HG03196 (cell line): ENCODE results near the gene MBNL1.

Experiments
- ATAC-seq: cut with Tn5 transposase; IDR thresholded peaks from one replicate; pipeline ENCODE4 v1.9.1; 2021; ENCODE audit not compliant: unreplicated experiment

The MBNL1 gene

GRCh38 chr3:152268555-152269055 is at the start of gene MBNL1:
TSS of gene MBNL1 (plus strand) at chr3:152268929. CDS start at chr3:152300194, 31,265 bp downstream.
- peak; percentile 58 for ATAC-seq

- no peak for ATAC-seq
These were observed 49.5 kb upstream of the MBNL1 start for GRCh38 chr3:152219216-152219615.

- ATAC-seq: no peak
These were observed 48.9 kb upstream of the MBNL1 start for GRCh38 chr3:152219769-152220255.

- ATAC-seq: no peak
These were observed 46.4 kb upstream of the MBNL1 start for GRCh38 chr3:152222327-152222726.

GRCh38 chr3:152225201-152225600 is 43.5 kb upstream of the MBNL1 start:
- no peak for ATAC-seq

GRCh38 chr3:152226176-152226575 is 42.6 kb upstream of the MBNL1 start:
- ATAC-seq: no peak

- ATAC-seq: no peak
These were observed 41.7 kb upstream of the MBNL1 start for GRCh38 chr3:152227027-152227426.

- ATAC-seq: no peak
These were observed 39.0 kb upstream of the MBNL1 start for GRCh38 chr3:152229692-152230091.

GRCh38 chr3:152230370-152230769 is 38.4 kb upstream of the MBNL1 start:
- no peak for ATAC-seq

GRCh38 chr3:152232001-152232400 is 36.7 kb upstream of the MBNL1 start:
- ATAC-seq: no peak

- no peak for ATAC-seq
These were observed 36.0 kb upstream of the MBNL1 start for GRCh38 chr3:152232679-152233078.

GRCh38 chr3:152234657-152235375 is 33.9 kb upstream of the MBNL1 start:
- ATAC-seq: no peak

- no peak for ATAC-seq
These were observed 32.9 kb upstream of the MBNL1 start for GRCh38 chr3:152235709-152236298.

- ATAC-seq: no peak
These were observed 32.0 kb upstream of the MBNL1 start for GRCh38 chr3:152236716-152237115.

GRCh38 chr3:152241142-152242017 is 27.3 kb upstream of the MBNL1 start:
- ATAC-seq: peak; percentile 71

- peak; percentile 62 for ATAC-seq
These were observed 25.4 kb upstream of the MBNL1 start for GRCh38 chr3:152243301-152243711.

- peak; percentile 25 for ATAC-seq
These were observed 24.8 kb upstream of the MBNL1 start for GRCh38 chr3:152243721-152244516.

GRCh38 chr3:152244517-152244888 is 24.2 kb upstream of the MBNL1 start:
- ATAC-seq: no peak

- ATAC-seq: no peak
These were observed 23.1 kb upstream of the MBNL1 start for GRCh38 chr3:152245498-152246170.

GRCh38 chr3:152251916-152252315 is 16.8 kb upstream of the MBNL1 start:
- no peak for ATAC-seq
